Measurements from ENCODE around the gene GNB1.

GNB1 gene

GRCh38 chr1:1922702-1922955, 31.7 kb upstream of the GNB1 start:
- no peak for DNase-seq

- DNase-seq = no peak
These were observed 31.2 kb upstream of the GNB1 start for GRCh38 chr1:1921901-1922701.

GRCh38 chr1:1921459-1921862, 30.6 kb upstream of the GNB1 start:
- no peak for DNase-seq

GRCh38 chr1:1920608-1921458, 29.9 kb upstream of the GNB1 start:
- DNase-seq = no peak

- DNase-seq = no peak
These were observed 29.2 kb upstream of the GNB1 start for GRCh38 chr1:1920057-1920607.

- peak; percentile 96 to 100 for DNase-seq
These were observed 28.6 kb upstream of the GNB1 start for GRCh38 chr1:1919304-1920056.

- DNase-seq = no peak
These were observed 28.0 kb upstream of the GNB1 start, which contains the start of gene TMEM52 for GRCh38 chr1:1918901-1919303. Gene TMEM52 (minus strand): TSS chr1:1919279. CDS start chr1:1919265, 14 bp downstream.

GRCh38 chr1:1917995-1918900, 27.4 kb upstream of the GNB1 start:
- DNase-seq = no peak

GRCh38 chr1:1917304-1917976, 26.6 kb upstream of the GNB1 start:
- no peak for DNase-seq

- no peak for DNase-seq
These were observed 26.0 kb upstream of the GNB1 start for GRCh38 chr1:1916851-1917251.

- DNase-seq = no peak
These were observed 25.3 kb upstream of the GNB1 start for GRCh38 chr1:1915911-1916840.

- DNase-seq = no peak
These were observed 24.2 kb upstream of the GNB1 start, which contains the start of gene CALML6 for GRCh38 chr1:1914971-1915692. Gene CALML6 (plus strand): TSS chr1:1915260. CDS start chr1:1915281, 21 bp downstream.

- no peak for DNase-seq
These were observed 23.4 kb upstream of the GNB1 start for GRCh38 chr1:1914101-1914970.

GRCh38 chr1:1911350-1912041, 20.6 kb upstream of the GNB1 start:
- DNase-seq = no peak

GRCh38 chr1:1910651-1911331, 19.9 kb upstream of the GNB1 start:
- no peak for DNase-seq

GRCh38 chr1:1910033-1910465, 19.2 kb upstream of the GNB1 start:
- DNase-seq = no peak

- DNase-seq = no peak
These were observed 17.6 kb upstream of the GNB1 start for GRCh38 chr1:1908506-1908791.
